ENCODE data around the gene KLHL24.
A peak's percentile ranks its signal among the peaks of the same experiment; 100 is the strongest.
"Not testable (repeated sequence)": the region's sequence is repeated elsewhere in the genome, so short reads cannot be mapped to it uniquely, and the experiment has no call there.

Gene KLHL24

GRCh38 chr3:183695569-183696364 is 60.3 kb downstream of the KLHL24 start:
- DNase-seq (ENCODE audit: low read depth in 1 of 2, low spot score in 1 of 2) = no peak

- DNase-seq (ENCODE audit: low read depth in 1 of 2, low spot score in 1 of 2) = no peak
These were observed 61.7 kb downstream of the KLHL24 start for GRCh38 chr3:183697123-183697609.

GRCh38 chr3:183697610-183698317 is 62.3 kb downstream of the KLHL24 start, which contains the start of gene YEATS2:
YEATS2 (plus strand) TSS chr3:183697797; CDS start chr3:183715163, 17,366 bp downstream.
- peak; percentile 17 to 62 for DNase-seq (ENCODE audit: low read depth in 1 of 2, low spot score in 1 of 2)

GRCh38 chr3:183698318-183698751 is 62.9 kb downstream of the KLHL24 start:
- DNase-seq (ENCODE audit: low read depth in 1 of 2, low spot score in 1 of 2) = peak in 1 of 2 donors; percentile 2

GRCh38 chr3:183698756-183699155 is 63.3 kb downstream of the KLHL24 start:
- no peak for DNase-seq (ENCODE audit: low read depth in 1 of 2, low spot score in 1 of 2)

- DNase-seq (ENCODE audit: low read depth in 1 of 2, low spot score in 1 of 2) = no peak
These were observed 64.0 kb downstream of the KLHL24 start for GRCh38 chr3:183699238-183699947.

GRCh38 chr3:183701744-183702143 is 66.3 kb downstream of the KLHL24 start:
- no peak for DNase-seq (ENCODE audit: low read depth in 1 of 2, low spot score in 1 of 2)

- not testable (repeated sequence) for DNase-seq (ENCODE audit: low read depth in 1 of 2, low spot score in 1 of 2)
These were observed 68.5 kb downstream of the KLHL24 start for GRCh38 chr3:183703892-183704291.

GRCh38 chr3:183710231-183710630 is 74.8 kb downstream of the KLHL24 start:
- DNase-seq (ENCODE audit: low read depth in 1 of 2, low spot score in 1 of 2) = no peak

- DNase-seq (ENCODE audit: low read depth in 1 of 2, low spot score in 1 of 2) = no peak
These were observed 76.1 kb downstream of the KLHL24 start for GRCh38 chr3:183711516-183711915.

- DNase-seq (ENCODE audit: low read depth in 1 of 2, low spot score in 1 of 2) = no peak
These were observed 79.2 kb downstream of the KLHL24 start for GRCh38 chr3:183714622-183715021.

- DNase-seq (ENCODE audit: low read depth in 1 of 2, low spot score in 1 of 2) = no peak
These were observed 82.6 kb downstream of the KLHL24 start for GRCh38 chr3:183718012-183718411.

- no peak for DNase-seq (ENCODE audit: low read depth in 1 of 2, low spot score in 1 of 2)
These were observed 90.0 kb downstream of the KLHL24 start for GRCh38 chr3:183725387-183725786.

GRCh38 chr3:183728204-183728603 is 92.8 kb downstream of the KLHL24 start:
- DNase-seq (ENCODE audit: low read depth in 1 of 2, low spot score in 1 of 2) = no peak

- no peak for DNase-seq (ENCODE audit: low read depth in 1 of 2, low spot score in 1 of 2)
These were observed 94.9 kb downstream of the KLHL24 start for GRCh38 chr3:183730361-183730760.

- DNase-seq (ENCODE audit: low read depth in 1 of 2, low spot score in 1 of 2) = no peak
These were observed 96.2 kb downstream of the KLHL24 start for GRCh38 chr3:183731611-183732010.

- no peak for DNase-seq (ENCODE audit: low read depth in 1 of 2, low spot score in 1 of 2)
These were observed 98.1 kb downstream of the KLHL24 start for GRCh38 chr3:183733553-183733952.

Measured in activated T-helper 1 cell treated with anti-CD3 and anti-CD28 coated beads, Interleukin-2, amount 50 U/mL, for 16 hours (primary cell).